GM18858 (cell line): ENCODE measurements around the gene MAN1A1.

Source experiments
- ATAC-seq: cut with Tn5 transposase; IDR thresholded peaks from one replicate; pipeline ENCODE4 v1.9.1; 2021; ENCODE audit not compliant: unreplicated experiment

MAN1A1 gene

GRCh38 chr6:119346936-119347335 is 2.6 kb downstream of the MAN1A1 start:
- no peak for ATAC-seq

GRCh38 chr6:119346450-119346849 is 3.1 kb downstream of the MAN1A1 start:
- no peak for ATAC-seq

DNA sequence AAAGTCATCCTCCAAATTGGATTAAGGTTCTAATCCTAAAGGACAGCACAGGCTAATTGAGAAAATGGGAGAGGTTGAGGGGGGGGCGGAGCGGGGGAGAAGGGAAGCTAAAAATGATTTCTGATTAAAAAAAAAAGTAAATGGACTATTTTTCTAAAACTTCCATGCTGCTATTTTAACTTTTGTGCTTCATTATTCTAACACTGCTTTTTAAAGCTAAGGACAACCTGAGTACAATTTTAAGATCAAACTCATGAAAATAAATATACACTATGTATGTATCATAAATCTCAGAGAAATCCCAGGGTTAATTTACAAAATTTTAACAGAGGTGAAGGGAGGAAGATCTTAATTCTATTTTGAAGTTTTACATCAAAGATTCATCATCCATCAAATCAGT is 4.4 kb downstream of the MAN1A1 start:
- ATAC-seq, result no peak

DNA sequence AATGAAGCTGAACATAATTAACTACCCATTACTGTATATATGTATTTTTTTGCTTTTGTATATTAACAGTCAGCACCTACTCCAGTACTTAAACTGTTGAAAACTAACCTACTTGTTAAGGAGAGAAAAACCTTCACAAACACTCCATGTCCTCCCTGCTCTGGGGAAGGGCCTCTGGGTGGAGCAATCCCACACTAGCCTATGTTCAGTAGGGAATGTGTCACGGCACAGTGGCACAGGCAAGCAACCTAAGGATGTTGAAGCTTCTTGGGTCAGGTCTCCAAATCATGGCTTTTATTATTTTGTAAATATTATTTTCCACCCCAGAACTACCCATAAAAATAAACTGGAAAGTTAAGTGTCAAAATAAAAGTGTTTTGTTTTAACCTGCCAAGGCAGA is 5.3 kb downstream of the MAN1A1 start:
- no peak for ATAC-seq

DNA sequence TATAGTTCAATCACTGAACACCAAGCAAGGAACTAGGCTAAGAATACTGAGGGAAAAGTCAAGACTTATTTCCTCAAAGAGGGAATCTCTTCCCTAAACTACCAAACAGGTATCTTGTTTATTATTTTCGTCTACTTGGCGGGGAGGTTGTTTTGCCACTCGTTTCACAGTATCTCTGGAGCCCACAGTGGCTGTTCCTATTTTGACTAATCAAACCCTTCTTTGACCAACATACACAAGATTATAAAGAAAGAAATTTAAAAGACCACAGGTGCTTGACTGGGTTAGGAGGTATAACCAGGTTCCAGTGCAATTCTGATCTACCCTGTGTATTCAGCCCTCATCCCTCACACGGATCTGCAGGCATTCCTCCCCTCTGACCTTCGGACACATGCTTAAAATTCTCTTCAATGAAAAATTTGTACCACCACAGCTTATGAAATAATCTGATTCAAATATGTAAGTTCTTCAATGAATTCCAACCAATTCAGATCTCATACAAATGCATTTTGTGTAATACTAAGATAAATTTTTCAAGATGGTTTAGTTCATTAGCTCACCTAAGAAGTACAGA is 5.9 kb downstream of the MAN1A1 start:
- no peak for ATAC-seq

DNA sequence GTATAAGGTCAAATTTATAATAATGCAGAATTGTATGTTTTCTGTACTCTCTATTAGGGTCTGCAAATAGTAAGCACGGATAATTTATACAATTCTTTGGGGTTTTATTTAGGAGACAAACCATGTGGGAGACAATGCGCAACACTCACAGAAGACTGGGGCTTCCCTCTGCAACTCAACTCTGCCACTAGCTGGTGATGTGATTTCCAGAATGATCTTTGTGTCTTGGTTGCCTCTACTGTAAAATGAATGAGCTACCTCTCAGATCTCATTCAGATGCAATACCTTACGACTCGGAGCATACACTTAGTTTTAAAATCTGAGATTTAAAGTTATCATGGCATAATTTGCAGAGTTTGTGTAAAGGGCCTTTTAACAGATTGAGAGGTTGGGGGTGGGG is 6.4 kb downstream of the MAN1A1 start:
- no peak for ATAC-seq

- ATAC-seq, result no peak
These were observed 7.1 kb downstream of the MAN1A1 start for GRCh38 chr6:119342430-119342829.

DNA sequence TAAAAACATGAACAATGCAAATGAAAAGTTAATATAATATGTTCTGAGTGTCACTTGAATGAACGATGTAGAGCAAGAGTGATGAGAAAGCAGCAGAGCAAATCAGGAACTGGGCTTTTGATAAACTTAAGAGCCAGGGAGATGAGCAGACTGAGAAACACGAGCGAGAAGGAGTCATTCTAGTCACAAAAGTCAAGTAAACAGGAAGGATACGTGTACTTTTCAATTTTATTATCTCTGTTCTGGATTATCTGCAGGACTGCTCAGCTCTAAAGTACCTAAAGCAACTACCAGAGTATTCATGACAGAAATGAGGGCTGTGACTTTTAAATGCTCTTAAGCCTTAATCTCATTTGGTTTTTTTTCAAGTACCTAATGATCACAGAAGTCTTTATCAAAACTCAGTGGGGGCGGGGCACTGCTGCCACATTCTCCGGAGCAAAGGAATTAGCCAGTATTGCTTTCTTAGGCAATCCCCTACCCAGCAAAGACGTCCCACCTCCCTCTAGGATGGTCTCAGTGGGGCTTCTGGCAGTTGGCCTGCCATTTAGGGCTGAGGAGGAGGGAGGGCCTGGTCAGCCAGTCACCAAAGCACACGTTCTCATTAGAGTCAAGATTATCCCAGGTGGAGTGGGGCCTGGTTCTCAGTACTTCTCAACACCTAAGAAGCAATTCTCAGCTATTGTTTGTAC is 8.6 kb downstream of the MAN1A1 start:
- no peak for ATAC-seq

- no peak for ATAC-seq
These were observed 9.6 kb downstream of the MAN1A1 start for GRCh38 chr6:119339941-119340456.

- ATAC-seq, result no peak
These were observed 11.8 kb downstream of the MAN1A1 start for GRCh38 chr6:119337762-119338161.

GRCh38 chr6:119337252-119337651 is 12.3 kb downstream of the MAN1A1 start:
- no peak for ATAC-seq

- ATAC-seq, result no peak
These were observed 14.9 kb downstream of the MAN1A1 start for GRCh38 chr6:119334535-119335264.

DNA sequence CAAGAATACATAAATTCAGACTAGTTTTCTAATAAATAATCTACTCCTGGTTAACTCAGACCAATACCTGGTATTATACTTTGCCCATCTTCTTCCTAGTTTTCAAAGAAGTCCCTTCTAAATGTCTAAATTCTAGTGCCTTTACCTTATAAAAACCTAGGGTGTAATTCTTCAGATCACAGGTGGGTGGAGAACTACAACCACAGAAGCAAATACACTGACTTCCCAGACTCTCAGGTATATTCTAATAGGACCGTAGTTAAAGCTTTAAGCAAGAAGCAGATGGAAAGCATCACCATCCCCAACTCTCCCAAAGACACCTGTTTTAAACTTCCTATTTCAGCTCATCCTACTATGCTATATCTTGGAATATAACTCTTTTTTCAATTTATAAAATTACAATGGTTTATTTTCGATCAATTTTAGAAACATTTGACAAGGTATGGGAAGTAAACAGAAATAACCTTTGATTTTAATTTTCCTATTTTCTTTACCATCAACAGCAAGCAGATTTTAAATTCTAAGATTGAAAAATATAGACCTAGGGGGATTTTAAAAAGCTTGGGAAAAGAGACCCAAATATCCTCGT is 15.8 kb downstream of the MAN1A1 start:
- peak; percentile 50 for ATAC-seq

DNA sequence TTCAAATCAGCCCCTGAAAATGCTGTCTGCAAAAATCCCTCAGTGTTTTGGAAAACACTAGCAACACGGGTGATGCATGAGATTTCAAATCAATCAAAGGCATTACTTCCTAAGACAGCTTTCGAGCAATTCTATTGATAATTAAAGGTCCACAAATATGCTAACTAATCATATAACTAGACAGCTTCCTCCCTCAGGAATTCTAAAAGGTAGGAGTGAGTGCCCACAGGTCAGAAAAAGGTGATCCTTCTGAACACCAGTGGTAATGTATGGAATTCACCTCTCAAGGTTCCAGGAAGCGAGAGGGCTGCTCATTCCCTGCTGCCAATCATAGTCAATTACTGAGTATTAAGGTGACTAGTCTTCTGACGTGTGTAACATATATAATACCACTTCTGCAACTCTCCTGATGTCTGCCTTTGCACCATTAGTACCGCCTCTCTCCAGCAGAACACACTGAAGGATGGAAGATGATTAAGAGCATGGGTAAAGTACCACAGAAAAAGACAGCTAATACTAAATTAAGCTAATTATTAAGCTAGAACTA is 16.4 kb downstream of the MAN1A1 start:
- no peak for ATAC-seq

GRCh38 chr6:119331663-119332286 is 17.8 kb downstream of the MAN1A1 start:
- ATAC-seq, result no peak

GRCh38 chr6:119330520-119331113 is 18.9 kb downstream of the MAN1A1 start:
- no peak for ATAC-seq

DNA sequence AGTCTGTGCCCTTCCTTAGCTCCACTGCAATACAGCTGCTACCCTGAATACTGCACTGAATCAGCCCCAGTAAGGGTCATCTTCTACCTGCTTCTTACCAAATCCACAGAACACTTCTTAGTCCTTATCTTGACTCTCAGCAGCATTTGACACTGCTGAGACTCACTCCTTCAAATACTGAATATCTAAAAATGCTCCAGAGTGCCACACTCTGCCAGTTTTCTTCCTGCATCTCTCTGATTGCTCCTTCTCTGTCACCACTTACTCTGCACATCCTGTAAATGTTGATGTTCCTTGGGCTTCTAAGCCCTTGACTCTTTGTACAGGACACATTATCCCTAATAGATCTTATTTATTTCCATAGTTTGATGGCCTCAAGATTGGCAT is 19.8 kb downstream of the MAN1A1 start:
- no peak for ATAC-seq

DNA sequence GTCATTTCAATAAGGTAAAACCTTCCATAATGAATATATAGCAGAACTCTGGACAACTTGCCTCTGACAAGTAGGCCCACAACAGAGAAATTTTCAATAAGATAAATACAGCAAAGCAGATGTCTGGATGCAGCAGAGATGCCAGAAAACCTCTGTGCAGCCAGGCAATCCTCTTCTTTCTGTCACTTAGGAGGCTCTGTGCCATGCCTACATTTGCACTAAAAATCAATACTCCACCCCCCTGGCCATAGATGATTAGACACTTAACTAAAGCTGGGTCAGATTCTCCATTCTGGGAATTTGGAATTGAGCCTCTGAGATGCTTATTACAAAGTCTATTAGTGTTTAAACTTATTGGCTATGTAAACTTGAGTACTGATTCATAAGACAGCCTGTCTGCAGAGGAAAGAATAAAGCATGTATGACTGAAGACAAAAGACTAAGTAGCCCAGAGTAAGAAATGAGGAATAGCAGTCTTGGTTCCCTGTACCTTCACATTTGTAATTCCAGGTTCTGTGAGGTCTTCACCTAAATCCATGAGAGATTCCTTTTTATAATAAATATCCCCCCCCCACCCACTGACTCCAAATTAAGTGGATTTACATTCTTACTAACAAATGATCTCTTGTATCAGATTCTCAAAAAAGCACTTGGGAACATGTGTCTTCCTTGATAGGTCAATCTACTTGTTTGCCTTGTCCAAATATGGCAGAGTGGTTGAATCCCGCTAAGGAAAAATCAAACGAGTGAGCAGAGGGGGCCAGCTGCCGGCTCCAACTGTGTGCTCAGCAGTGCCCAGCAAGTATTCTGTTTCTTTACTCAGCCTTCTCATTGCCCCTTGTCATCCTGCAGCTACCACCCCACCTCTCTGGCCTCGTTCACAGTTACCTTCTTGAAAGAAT is 20.4 kb downstream of the MAN1A1 start:
- no peak for ATAC-seq

DNA sequence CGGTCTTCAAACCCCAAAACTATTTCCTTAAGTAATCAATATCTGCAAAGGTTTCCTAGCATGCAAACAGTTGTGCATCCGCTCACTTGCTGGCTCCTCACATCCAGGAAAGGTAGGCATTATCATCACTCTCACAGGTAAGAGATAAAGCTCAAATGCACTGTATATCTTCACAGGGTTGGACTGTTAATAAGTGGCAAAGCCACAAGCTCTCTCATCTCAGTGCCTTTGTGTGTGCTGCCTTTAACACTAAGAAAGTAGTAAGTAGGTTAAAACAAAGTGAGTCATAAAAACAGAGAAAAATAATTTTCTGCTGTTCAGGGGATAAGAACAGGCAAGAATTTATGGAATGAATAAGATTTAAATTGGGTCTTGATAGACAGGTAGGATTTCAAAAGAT is 21.3 kb downstream of the MAN1A1 start:
- no peak for ATAC-seq

DNA sequence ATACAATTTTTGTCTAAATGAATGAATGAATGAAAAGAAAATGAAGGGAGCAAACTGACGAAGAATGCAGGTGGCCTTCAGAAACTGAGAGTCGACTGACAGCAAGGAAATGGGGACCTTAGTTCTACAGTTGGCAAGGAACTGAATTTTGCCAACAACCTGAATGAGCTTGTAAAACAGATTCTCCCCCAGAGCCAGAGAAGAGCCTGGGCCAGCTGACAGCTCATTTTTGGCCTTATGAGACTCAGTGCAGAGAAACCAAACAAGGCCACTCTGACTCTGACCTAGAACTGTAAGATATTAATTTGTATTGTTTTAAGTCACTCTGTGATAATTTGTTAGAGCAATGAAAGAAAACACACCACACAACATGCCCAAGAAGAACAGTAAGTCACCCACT is 21.8 kb downstream of the MAN1A1 start:
- no peak for ATAC-seq
